GM23248 (cell line): ENCODE data around the gene NR1H4.

Experiments used
- EZH2 ChIP-seq: fragments of 200-600 bp; sonication (generic); IDR thresholded peaks from 2 replicates; pipeline ENCODE4 v1.6.1; 2018; ENCODE audit warnings: antibody characterized with exemption, mild to moderate bottlenecking; ENCODE audit not compliant: insufficient read depth, poor library complexity, severe bottlenecking
- EZH2phosphoT487 ChIP-seq: fragments of 200-600 bp; sonication (generic); IDR thresholded peaks from 2 replicates; pipeline ENCODE4 v1.6.1; 2018; ENCODE audit warnings: antibody characterized with exemption, moderate library complexity, mild to moderate bottlenecking, low read depth; ENCODE audit not compliant: insufficient read depth

GRCh38 chr12:100508751-100509150 lies 35.1 kb downstream of the NR1H4 start:
- TF ChIP-seq EZH2phosphoT487 (no peak), EZH2 (no peak)
